ENCODE measurements around the gene CDC42EP1.

CDC42EP1 gene

DNA sequence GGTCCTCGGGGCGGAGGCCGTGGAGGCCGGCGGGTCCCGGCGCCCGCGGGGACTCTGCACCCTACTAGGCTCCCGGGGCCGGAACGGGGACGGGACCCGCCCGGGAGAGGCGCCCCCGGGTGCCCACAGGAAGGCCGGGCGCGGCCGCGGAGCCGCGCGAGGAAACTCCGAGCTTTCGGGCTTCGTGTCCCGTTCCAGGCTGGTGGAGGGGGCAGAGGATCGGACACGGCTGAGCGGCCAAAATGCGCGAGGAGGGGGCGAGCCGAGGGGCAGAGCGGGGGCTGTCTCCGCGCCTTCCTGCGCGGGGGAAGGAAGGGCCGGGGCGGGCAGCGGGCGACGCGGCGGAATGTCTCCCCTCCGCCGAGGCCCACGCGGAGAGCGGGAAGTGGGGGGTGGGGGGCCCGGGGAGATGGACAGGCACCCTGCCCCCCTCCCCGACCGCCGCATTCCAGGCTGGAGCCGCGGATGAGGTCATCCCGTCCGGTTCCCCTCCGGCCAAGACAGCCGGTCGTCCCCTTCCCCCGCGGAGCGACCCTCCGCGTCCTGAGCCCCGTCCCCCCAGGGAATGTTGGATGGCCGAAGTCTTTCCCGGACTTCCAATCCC lies 430 bp downstream of the CDC42EP1 start:
- DNase-seq = no peak
- TF ChIP-seq POLR2A (IDR thresholded peaks at IDR 0.05; ENCODE audit: low read length) (no peak), GATA1 (IDR thresholded peaks at IDR 0.05; ENCODE audit: low read depth, low read length) (no peak)

DNA sequence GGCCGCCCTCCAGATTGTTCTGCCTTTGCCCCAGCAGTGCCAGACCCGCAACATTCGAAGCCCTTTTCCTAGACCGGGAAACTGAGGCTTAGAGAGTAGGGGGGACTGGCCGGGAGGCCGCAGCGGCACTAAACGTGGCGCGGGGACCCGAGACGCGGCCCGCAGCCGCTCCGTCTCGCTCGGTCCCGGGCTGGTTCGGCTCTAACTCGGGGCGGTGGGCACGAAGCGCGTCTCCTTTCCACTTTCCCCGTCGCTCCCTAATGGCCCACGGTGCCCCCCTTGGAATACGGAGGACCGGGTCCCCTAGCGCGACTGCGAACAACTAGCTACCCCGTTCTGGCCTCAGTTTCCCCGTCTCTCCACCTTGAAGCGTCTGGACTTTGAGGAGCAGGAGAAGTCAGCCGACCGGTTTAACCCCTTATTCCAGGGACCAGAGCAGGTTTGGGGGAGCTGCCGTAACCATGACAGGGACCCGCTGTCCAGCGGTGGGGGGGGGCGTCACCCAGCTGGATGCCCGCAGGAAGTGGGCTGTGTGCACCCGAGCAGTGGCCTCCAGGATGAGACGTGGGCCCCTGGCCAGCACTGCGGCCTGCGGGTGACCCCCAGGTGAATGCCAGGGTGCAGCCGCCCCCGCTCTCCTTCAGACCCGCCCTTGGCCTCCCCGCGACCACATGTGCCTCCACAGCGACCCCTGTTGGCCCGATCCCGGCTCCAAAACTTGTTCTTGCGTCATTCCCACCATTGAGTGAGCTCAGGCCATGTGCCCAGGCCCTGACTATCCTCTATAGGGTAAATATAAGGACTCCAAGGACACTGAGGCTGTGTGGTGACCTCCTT lies 1.1 kb downstream of the CDC42EP1 start:
- TF ChIP-seq GATA1 (IDR thresholded peaks at IDR 0.05; ENCODE audit: low read depth, low read length) (no peak), POLR2A (IDR thresholded peaks at IDR 0.05; ENCODE audit: low read length) (no peak)
- peak; percentile 77 to 86 for DNase-seq

DNA sequence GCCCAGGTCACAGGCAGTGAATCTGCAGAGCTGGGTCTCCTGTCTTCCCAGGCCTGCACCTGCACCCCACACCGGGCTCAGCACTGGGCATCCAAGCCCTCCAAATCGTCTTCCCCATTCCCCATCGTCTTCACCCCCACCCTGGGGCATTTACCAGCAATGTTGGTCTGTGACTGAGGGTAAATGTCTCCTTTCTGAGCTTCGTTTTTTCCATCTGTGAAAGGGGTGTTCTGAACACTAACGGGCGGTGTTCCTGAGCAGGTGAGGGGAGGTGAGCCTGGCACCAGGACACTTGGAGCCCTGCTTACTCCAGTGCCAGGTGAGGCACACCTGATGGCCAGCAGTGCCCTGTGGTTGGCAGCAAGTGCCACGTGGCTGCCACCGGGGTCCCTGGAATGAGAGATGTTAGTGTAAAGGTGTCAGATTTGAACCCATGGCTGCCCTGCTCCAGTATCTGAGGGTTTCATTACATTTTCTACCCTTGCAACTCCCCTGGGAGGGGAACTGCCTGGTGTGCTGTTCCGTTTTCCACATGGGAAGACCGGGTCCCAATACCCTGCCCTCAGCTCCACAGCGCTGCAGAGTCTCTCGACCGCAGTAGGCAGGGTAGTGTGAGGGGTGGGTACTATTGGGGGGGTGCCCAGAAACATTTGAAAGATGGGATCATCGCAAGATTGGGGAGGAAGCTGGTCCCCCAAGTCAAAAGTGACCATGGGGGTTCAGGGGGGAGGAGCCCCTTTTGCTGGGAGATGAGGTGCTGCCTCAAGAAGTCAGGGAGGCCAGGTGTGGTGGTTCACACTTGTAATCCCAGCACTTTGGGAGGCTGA lies 2.0 kb downstream of the CDC42EP1 start:
- TF ChIP-seq POLR2A (IDR thresholded peaks at IDR 0.05; ENCODE audit: low read length) = no peak
- TF ChIP-seq GATA1 (IDR thresholded peaks at IDR 0.05; ENCODE audit: low read depth, low read length) = no peak
- DNase-seq = no peak

DNA sequence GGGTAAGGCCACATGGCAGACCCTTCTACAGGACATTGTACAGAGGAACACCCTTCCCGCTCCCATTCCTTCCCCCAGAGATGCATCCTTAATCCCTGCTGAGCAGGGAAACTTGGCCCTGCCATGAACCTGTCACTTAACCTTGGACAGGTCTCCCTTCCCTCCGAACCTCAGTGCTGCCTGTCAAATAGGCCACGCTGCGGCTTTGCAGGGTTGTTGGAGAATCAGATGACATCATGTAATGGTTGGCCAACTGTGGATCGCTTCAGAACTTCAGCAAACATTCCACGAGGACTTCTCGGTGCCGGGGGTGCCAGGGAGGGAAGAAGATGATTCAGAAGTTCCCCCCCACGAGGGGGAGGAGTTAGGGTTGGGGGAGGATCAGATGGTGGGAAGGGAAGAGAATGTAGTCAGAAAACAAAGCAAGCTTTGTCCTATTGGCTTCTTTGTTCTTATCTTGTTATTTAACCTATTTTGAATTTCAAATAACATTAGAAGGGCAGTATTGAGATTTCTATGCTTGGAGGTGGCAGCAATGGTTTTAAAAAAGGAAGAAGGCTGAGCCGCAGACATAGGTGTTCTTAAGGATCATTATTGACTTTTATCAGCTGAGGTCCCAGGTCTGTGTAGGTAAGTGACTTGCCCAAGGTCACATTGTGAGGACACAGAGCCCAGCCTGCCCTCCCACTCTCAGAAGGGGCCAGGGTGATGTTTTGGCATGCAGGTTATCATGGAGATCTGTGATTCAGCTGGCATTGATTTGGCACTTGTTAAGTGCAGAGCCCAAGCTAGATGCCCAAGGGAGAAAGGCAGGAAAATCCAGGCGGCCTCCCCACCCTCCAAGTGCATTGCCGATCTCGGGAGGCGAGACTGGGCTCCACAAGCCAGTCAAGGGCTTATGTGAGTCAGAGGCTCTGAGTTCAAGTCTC lies 3.1 kb downstream of the CDC42EP1 start:
- no peak for DNase-seq
- no peak for TF ChIP-seq GATA1 (IDR thresholded peaks at IDR 0.05; ENCODE audit: low read depth, low read length)
- TF ChIP-seq POLR2A (IDR thresholded peaks at IDR 0.05; ENCODE audit: low read length) = no peak

DNA sequence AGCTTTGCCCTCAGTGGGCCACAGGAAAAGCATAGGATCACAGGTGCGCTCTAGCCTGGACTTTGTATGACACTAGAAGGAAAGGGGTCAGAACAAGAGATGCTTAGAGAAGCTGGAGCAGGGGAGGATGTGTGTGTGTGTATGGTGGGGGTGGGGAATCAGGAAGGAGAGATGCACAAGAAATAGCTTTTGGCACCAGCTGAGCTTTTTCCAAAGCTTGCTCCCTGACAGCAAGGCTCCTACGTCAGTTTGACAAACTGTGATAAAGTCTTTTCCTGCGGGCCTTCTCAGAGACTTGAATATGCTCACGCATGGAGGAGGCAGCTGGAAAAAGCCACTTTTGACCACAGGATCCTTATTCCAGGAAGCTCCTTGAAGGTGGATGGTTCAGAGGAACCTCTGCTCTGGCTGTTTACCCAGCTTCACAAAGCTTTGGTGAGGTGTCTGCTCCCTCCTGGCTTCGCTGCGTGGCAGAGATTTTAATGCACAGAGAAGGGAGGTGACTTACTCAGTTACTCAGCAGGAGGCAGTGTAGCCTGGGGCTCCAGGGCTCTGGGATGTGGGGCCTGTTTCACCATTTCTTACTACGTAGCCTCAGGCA lies 3.9 kb downstream of the CDC42EP1 start:
- no peak for DNase-seq
- TF ChIP-seq POLR2A (IDR thresholded peaks at IDR 0.05; ENCODE audit: low read length) (no peak), GATA1 (IDR thresholded peaks at IDR 0.05; ENCODE audit: low read depth, low read length) (no peak)

DNA sequence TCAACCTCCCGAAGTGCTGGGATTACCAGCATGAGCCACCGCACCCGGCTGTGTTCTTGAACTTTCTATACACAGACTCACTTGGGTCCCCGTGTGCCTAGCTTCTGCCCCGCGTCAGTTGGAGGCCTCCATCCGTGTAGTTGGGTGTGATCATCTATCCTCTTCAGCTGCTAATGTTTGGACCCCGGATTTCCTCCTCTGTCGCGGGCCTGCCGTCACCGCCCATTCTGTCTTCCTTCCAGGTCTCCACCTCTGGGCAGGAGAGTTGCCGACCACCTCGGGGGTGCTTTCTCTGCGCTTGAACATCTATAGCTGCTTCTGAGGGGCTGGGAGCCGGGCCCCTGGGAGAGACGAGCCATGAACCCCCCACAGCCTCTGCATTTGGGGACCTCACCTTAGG lies 5.5 kb downstream of the CDC42EP1 start:
- DNase-seq = no peak
- TF ChIP-seq GATA1 (IDR thresholded peaks at IDR 0.05; ENCODE audit: low read depth, low read length) (no peak), POLR2A (IDR thresholded peaks at IDR 0.05; ENCODE audit: low read length) (no peak)

DNA sequence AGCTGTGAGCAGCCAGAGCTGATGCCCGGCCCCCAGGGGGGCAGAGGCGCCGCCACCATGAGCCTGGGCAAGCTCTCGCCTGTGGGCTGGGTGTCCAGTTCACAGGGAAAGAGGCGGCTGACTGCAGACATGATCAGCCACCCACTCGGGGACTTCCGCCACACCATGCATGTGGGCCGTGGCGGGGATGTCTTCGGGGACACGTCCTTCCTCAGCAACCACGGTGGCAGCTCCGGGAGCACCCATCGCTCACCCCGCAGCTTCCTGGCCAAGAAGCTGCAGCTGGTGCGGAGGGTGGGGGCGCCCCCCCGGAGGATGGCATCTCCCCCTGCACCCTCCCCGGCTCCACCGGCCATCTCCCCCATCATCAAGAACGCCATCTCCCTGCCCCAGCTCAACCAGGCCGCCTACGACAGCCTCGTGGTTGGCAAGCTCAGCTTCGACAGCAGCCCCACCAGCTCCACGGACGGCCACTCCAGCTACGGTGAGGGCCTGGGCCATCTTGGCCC lies 6.1 kb downstream of the CDC42EP1 start:
- TF ChIP-seq POLR2A (IDR thresholded peaks at IDR 0.05; ENCODE audit: low read length) = no peak
- no peak for TF ChIP-seq GATA1 (IDR thresholded peaks at IDR 0.05; ENCODE audit: low read depth, low read length)
- no peak for DNase-seq

DNA sequence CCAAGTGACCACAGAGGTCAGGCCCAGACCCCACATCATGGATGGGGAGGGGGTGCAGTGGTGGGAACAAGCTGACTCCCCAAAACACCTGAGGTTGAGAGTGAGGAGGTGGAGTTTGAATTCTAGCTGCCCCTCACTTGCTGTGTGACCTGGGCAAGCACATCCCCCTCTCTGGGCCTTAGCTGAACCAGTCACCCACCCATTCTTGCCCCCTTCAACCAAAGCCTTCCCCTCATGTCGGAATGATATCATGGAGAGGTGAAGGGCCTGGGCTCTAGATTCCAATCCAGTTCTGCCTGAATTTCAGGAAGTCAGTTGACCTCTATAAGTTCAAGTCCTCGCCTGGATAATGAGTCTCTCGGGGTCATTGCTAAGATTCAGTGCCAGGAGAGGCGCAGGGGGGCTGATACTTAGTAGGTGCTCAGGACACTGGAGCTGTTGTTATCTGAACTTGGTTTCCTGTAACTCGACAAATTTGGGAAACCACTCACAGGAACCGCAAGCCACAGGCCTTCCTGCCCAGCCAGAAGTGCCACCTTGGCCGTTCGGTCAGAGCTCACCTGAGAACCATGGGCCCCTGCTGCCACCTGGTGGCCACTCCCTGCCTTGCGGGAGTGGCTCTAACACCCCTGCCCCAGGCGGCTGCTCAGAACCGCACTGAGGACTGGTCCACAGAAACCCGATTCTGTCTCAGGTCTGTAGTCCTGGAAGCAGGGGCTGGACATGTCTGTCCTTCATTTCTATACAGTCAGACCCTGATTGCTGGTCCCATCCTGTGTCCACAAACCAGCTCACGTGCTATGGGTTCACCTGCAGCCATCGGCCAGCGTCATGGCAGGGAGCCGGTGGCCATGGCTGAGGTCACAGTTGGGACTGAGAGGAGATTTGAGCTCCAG lies 6.9 kb downstream of the CDC42EP1 start:
- TF ChIP-seq POLR2A (IDR thresholded peaks at IDR 0.05; ENCODE audit: low read length) = no peak
- no peak for TF ChIP-seq GATA1 (IDR thresholded peaks at IDR 0.05; ENCODE audit: low read depth, low read length)
- peak; percentile 62 to 84 for DNase-seq

DNA sequence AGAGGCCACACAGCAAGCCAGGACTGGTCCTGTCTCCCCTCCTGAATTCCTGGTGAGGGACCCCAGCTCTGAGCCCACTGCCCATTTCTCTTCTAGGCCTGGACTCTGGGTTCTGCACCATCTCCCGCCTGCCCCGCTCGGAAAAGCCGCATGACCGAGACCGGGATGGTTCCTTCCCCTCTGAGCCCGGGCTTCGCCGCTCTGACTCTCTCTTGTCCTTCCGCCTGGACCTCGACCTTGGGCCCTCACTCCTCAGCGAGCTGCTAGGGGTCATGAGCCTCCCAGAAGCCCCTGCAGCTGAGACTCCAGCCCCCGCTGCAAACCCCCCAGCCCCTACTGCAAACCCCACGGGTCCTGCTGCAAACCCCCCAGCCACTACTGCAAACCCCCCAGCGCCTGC lies 7.7 kb downstream of the CDC42EP1 start:
- DNase-seq = no peak
- TF ChIP-seq POLR2A (IDR thresholded peaks at IDR 0.05; ENCODE audit: low read length) = no peak
- TF ChIP-seq GATA1 (IDR thresholded peaks at IDR 0.05; ENCODE audit: low read depth, low read length) = no peak

DNA sequence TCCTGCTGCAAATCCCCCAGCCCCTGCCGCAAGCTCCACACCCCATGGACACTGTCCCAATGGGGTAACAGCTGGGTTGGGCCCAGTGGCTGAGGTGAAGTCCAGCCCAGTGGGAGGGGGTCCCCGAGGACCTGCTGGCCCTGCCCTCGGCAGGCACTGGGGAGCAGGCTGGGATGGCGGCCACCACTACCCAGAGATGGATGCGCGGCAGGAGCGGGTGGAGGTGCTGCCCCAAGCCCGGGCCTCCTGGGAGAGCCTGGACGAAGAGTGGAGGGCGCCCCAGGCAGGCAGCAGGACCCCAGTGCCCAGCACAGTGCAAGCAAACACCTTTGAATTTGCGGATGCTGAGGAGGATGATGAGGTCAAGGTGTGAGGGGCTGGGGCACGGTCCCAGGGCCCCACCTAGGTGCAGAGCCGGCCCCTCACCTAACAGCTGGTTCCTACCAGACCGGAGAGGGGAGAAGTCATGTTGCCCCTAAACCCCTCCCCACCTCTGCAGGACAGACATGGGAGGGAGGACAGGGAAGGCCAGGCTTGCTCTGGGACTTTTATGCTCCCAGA lies 8.2 kb downstream of the CDC42EP1 start:
- TF ChIP-seq GATA1 (IDR thresholded peaks at IDR 0.05; ENCODE audit: low read depth, low read length) (no peak), POLR2A (IDR thresholded peaks at IDR 0.05; ENCODE audit: low read length) (no peak)
- DNase-seq = no peak

All from erythroblast (primary cell).